ENCODE results near the gene MIDN.

MIDN gene

DNA sequence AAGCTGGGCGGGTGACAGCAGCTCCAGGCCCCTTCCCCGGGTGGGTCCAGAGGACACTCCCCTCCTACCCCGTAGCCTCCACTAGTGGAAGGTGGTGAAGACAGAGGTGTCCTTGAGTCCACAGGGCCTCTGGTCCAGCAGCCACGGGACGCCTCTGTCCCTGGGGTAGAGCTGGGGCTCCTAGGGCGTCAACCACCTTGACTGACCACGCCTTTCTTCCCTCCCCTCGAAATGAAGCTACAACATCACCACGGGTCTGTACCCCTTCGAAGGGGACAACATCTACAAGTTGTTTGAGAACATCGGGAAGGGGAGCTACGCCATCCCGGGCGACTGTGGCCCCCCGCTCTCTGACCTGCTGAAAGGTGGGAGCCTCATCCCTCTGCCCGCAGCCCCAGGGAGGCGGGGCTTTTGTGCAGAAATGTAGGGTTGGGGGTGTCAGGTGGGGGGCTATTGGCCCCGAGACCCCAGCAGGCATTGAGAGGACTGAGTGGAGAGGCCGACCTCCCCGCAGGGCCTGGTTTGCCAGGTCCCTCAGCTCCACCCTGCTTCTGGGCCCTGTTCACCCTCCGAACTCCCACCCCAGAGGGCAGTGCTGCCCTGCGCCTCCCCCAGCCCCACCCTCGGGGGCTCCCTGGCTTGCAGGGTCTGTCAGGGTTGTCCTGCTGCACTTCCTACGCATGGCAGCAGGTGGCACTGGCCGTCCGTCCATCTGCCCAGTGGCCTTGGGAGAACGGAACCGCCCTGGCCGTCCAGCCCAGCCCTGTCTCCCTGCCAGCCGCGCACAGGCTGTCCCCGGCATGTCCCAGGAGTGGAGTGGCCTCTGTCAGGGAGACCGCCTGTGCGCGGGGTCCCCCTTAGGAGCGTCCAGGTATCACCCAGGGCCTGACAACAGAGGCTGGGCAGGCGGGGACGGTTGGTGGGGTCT, 27.1 kb upstream of the MIDN start:
- no peak for DNase-seq (ENCODE audit: low read depth)

GRCh38 chr19:1221904-1222255, 26.5 kb upstream of the MIDN start:
- DNase-seq (ENCODE audit: low read depth), result no peak

- DNase-seq (ENCODE audit: low read depth), result no peak
Measured at GRCh38 chr19:1222394-1222793, 26.0 kb upstream of the MIDN start.

GRCh38 chr19:1223018-1223855, 25.1 kb upstream of the MIDN start:
- DNase-seq (ENCODE audit: low read depth), result no peak

GRCh38 chr19:1224047-1224825, 24.1 kb upstream of the MIDN start:
- no peak for DNase-seq (ENCODE audit: low read depth)

GRCh38 chr19:1224847-1225246, 23.5 kb upstream of the MIDN start:
- DNase-seq (ENCODE audit: low read depth), result no peak

DNA sequence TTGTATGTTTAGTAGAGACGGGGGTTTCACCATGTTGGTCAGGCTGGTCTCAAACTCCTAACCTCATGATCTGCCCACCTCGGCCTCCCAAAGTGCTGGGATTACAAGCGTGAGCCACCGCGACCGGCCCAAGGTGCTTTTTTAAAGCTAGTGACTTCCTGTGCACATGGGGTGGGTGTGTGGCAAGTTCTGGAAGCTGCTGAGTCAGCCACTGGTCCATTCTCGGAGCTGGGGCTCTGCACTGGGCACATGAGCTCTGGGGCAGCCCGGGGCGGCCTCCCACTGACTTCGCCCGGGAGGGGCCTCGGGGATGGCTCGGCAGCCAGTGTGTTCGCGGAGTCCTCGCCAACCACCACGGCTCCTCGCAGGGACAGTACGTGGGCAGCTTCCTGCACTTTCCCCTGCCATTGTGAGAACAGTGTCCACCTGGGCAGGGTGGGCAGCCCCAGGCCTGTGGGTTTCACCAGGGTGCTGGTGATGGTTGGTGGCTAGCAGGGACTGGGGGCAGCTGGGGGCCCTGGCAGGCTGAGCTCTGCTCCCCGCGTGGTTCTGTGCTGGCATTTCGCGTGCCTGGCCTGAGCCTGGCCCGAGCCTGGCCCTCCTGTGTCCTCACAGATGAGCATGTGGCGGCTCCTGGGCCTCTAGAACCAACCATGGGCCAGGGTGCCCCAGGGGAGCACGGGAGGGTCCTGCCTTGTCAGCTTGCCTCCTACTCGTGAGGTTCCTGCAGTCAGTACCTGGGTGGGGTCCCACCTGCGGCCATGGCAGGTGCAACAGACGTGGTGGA, 22.8 kb upstream of the MIDN start:
- no peak for DNase-seq (ENCODE audit: low read depth)

- no peak for DNase-seq (ENCODE audit: low read depth)
Measured at GRCh38 chr19:1226227-1226518, 22.2 kb upstream of the MIDN start.

DNA sequence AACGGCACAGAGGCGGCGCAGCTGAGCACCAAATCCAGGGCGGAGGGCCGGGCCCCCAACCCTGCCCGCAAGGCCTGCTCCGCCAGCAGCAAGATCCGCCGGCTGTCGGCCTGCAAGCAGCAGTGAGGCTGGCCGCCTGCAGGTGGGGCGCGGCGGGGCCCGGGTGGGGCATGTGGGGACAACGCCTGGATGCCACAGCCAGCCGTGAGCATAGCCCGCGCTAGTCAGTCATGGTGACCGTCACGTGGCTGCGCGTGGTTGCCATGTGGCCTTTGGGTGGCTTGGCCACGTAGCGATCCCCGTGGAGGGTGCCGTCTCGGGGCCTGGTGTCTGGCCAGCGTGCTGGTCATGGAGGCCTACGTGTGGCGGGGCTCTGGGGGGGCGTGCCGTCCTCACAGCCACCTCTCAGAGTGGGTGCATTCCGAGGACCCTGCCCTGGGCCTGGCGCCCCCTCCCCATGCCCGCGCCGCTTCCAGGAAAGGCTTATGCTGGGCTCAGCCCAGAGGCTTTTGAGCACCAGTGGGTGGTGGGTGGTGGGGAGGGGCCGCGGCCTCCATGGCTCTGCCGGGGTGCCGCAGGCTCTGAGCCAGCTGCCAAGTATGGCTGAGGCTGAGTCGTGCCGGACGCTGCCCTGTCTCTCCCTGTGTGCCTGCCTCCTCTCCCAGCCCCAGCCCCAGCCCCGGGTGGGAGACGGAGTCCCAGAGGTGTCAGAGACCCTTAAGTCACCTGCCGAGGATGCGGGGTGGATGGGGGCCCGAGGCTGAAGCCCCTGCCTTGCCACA, 21.7 kb upstream of the MIDN start:
- DNase-seq (ENCODE audit: low read depth), result no peak

DNA sequence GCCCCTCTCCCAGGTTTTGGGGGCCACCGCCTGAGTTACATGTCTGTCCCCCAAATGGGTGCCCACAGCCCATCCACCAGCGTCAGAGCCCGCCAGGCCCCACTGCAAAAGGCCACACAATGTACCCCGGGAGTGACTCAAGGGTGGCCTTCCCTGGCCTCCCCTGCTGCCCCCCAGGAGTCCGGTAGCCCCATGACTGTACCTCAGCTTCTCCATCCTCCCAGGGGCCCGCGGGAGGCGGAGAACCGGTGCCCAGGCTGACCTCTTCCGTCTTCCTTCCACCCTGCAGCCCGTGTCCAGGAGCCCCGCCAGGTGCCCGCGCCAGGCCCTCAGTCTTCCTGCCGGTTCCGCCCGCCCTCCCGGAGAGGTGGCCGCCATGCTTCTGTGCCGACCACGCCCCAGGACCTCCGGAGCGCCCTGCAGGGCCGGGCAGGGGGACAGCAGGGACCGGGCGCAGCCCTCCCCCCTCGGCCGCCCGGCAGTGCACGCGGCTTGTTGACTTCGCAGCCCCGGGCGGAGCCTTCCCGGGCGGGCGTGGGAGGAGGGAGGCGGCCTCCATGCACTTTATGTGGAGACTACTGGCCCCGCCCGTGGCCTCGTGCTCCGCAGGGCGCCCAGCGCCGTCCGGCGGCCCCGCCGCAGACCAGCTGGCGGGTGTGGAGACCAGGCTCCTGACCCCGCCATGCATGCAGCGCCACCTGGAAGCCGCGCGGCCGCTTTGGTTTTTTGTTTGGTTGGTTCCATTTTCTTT, 20.9 kb upstream of the MIDN start:
- DNase-seq (ENCODE audit: low read depth), result no peak

DNA sequence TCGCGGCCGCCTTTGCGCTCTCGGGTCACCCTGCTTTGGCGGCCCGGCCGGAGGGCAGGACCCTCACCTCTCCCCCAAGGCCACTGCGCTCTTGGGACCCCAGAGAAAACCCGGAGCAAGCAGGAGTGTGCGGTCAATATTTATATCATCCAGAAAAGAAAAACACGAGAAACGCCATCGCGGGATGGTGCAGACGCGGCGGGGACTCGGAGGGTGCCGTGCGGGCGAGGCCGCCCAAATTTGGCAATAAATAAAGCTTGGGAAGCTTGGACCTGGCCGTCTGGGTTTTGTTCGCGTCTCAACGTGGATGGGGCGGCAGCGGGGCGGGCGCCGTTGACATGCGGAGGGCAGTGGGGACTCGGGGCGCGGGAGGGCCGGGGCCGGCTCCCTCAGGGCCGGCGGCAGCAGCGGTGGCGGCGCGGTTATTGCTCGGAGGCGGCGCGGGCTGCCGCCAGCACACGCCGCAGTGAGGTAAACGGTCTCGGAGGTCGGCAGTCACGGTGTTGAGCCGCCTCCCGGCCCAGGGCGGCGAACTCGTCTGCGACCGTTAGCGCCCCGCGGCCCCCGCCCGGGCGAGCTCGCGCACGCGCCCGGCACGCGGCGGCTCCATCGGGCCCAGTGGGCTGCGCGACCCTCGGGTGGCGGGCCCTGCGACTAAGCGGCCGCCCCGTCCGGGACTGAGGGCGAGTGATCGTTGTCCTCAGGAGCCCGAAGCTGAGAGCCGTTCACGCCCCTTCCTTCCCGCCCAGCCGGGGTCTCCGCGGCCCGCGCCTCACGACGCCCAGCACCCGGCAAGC, 20.0 kb upstream of the MIDN start:
- DNase-seq (ENCODE audit: low read depth), result no peak

GRCh38 chr19:1229056-1229923, 19.1 kb upstream of the MIDN start:
- DNase-seq (ENCODE audit: low read depth), result no peak

DNA sequence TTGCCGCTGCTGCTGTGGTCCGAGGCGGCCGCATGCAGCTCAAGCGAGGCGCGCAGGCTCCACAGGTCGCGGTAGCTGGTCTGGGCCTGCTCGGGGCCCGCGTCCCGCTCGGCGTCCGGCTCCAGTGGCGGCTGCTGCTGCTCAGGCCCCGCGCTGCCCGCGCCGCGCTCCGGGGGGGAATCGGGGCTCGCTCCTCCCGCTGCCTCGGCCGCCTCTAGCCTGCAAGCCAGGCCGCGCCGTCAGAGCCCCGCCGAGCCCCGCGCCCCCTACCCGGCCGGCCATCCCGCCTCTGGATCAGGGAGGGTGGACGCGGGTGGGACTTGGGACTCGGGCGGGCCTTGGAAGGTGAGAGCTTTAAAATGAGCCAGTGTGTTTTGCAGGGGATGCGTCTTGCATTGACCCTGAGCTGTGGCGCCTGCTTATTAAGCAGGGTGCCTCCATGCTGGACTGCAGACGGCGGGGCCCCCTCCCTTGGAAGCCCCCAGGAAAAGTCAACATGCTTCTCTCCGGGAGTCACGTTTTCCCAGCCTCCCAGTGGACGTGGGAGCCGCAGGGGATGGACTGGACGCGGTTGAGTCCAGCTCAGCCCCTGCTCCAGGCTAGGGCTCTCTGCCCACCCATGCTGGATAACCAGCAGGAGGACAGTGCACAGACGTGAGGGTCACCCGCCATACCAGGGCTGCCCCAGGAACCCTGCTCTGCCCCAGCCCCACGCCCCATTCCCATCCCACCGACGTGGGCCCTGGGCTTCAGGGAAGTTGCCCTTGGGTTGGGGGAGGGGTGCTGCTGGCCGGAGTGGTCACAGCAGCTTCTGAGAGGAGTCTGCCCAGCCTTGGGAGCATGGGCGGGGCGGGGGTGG, 18.2 kb upstream of the MIDN start:
- no peak for DNase-seq (ENCODE audit: low read depth)

GRCh38 chr19:1230783-1231489, 17.4 kb upstream of the MIDN start:
- DNase-seq (ENCODE audit: low read depth), result no peak

GRCh38 chr19:1231729-1232637, 16.4 kb upstream of the MIDN start:
- no peak for DNase-seq (ENCODE audit: low read depth)

GRCh38 chr19:1232652-1233072, 15.7 kb upstream of the MIDN start:
- no peak for DNase-seq (ENCODE audit: low read depth)

All from stimulated activated CD8-positive, alpha-beta memory T cell treated with anti-CD3 and anti-CD28 coated beads, Interleukin-15, amount 100 ng/mL, for 24 hours (primary cell).